ENCODE data around the gene SNAI3. TPM values are rescaled to one million over a fixed set of nuclear protein-coding genes. Genes with fewer than 3 reads are reported as not detected.

The SNAI3 gene
- polyA plus RNA-seq, 1 donor from 2014 or later = not detected

DNA sequence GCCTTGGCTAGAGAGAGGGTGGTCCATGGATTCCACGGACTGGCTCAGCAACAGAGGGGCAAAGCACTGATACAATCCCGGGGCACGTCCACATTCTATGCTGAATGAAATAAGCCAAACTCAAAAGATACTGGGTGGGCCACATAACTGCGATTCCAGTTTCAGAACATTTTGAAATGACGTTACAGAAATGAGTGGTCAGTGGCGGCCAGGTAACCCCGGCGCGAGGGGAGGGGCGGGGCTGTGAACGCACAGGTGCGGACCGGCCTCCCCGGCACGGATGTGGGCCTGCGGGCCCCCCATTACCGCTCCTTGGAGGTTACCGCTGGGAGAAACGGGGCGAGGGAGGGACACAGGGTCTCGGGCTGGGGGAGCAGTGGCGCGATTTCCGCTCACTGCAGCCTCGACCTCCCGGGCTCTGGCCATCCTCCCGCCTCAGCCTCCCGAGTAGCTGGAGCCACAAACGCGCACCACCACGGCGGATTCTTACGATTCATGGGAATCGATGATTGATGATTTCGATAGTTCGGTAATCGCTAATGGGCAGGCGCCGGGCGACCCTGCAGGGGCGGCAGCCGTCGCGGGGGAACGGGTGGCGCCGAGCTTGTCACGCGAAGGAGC, 24.0 kb downstream of the SNAI3 start:
- Histone ChIP-seq H3K27ac (ENCODE audit: low read length) (peak overlapping the region; percentile 94), H2AFZ (ENCODE audit: low read depth, low read length) (no peak overlapping the region)

DNA sequence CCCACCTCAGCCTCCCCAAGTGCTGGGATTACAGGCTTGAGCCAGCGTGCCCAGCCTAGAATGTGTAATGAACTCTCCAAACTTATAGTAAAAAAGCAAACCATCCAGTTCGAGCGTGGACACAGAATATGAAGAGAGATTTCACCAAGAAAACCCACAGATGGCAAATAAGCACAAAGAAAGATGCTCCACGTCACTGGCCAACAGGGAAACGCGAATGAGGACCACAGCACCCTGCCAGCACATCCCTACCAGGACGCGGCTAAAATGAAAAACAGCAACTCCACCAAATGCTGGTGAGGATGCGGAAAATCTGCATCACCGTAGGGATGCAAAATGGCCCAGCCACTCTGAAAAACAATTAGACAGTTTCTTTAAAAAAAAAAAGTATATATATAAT, 24.8 kb downstream of the SNAI3 start:
- no peaks in the 10 kb centered on the region for H3K36me3 ChIP-seq (ENCODE audit: insufficient read depth, low read length)
- H3K4me2 ChIP-seq (ENCODE audit: low read length) = peak overlapping the region; percentile 27
- H3K9me2 ChIP-seq (ENCODE audit: insufficient read depth, low read length) = no peaks in the 10 kb centered on the region
- no peak overlapping the region for H3K9ac ChIP-seq (ENCODE audit: low read length)
- H3K9me3 ChIP-seq (ENCODE audit: low read length) = no peaks in the 10 kb centered on the region
- no peak for TF ChIP-seq TAF1 (IDR thresholded peaks at IDR 0.05; ENCODE audit: low read depth)
- no peak for TF ChIP-seq EP300 (conservative IDR thresholded peaks at IDR 0.05; ENCODE audit: poor library complexity, severe bottlenecking)
- TF ChIP-seq EZH2 (IDR thresholded peaks at IDR 0.05; ENCODE audit: borderline replicate concordance, insufficient read depth, low read length, poor library complexity, severe bottlenecking) = no peak
- TF ChIP-seq SMC3 (conservative IDR thresholded peaks at IDR 0.05; ENCODE audit: poor library complexity) = no peak
- TF ChIP-seq MXI1 (conservative IDR thresholded peaks at IDR 0.05; ENCODE audit: poor library complexity, severe bottlenecking) = no peak
- TF ChIP-seq POLR2AphosphoS5 (IDR thresholded peaks at IDR 0.05) = no peak
- TF ChIP-seq, protein P1, sequence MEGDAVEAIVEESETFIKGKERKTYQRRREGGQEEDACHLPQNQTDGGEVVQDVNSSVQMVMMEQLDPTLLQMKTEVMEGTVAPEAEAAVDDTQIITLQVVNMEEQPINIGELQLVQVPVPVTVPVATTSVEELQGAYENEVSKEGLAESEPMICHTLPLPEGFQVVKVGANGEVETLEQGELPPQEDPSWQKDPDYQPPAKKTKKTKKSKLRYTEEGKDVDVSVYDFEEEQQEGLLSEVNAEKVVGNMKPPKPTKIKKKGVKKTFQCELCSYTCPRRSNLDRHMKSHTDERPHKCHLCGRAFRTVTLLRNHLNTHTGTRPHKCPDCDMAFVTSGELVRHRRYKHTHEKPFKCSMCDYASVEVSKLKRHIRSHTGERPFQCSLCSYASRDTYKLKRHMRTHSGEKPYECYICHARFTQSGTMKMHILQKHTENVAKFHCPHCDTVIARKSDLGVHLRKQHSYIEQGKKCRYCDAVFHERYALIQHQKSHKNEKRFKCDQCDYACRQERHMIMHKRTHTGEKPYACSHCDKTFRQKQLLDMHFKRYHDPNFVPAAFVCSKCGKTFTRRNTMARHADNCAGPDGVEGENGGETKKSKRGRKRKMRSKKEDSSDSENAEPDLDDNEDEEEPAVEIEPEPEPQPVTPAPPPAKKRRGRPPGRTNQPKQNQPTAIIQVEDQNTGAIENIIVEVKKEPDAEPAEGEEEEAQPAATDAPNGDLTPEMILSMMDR (IDR thresholded peaks at IDR 0.05; ENCODE audit: poor library complexity, severe bottlenecking) = no peak
- TF ChIP-seq, protein P2, sequence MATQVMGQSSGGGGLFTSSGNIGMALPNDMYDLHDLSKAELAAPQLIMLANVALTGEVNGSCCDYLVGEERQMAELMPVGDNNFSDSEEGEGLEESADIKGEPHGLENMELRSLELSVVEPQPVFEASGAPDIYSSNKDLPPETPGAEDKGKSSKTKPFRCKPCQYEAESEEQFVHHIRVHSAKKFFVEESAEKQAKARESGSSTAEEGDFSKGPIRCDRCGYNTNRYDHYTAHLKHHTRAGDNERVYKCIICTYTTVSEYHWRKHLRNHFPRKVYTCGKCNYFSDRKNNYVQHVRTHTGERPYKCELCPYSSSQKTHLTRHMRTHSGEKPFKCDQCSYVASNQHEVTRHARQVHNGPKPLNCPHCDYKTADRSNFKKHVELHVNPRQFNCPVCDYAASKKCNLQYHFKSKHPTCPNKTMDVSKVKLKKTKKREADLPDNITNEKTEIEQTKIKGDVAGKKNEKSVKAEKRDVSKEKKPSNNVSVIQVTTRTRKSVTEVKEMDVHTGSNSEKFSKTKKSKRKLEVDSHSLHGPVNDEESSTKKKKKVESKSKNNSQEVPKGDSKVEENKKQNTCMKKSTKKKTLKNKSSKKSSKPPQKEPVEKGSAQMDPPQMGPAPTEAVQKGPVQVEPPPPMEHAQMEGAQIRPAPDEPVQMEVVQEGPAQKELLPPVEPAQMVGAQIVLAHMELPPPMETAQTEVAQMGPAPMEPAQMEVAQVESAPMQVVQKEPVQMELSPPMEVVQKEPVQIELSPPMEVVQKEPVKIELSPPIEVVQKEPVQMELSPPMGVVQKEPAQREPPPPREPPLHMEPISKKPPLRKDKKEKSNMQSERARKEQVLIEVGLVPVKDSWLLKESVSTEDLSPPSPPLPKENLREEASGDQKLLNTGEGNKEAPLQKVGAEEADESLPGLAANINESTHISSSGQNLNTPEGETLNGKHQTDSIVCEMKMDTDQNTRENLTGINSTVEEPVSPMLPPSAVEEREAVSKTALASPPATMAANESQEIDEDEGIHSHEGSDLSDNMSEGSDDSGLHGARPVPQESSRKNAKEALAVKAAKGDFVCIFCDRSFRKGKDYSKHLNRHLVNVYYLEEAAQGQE (IDR thresholded peaks at IDR 0.05; ENCODE audit: borderline replicate concordance) = no peak
- TF ChIP-seq RAD21 (conservative IDR thresholded peaks at IDR 0.05) = no peak
- no peak overlapping the region for H2AFZ ChIP-seq (ENCODE audit: low read depth, low read length)
- no peak overlapping the region for H3K27ac ChIP-seq (ENCODE audit: low read length)
- no peaks in the 10 kb centered on the region for H3F3A ChIP-seq (ENCODE audit: insufficient read depth, low read length, poor library complexity, severe bottlenecking)
- H3K4me3 ChIP-seq (ENCODE audit: low read length) = peak overlapping the region; percentile 94
- H3K27me3 ChIP-seq (ENCODE audit: insufficient read depth, low read depth, low read length) = no peaks in the 10 kb centered on the region
- no peaks in the 10 kb centered on the region for H4K20me1 ChIP-seq (ENCODE audit: insufficient read depth)
- peaks cover 28% of the 10 kb centered on the region for H3K79me2 ChIP-seq (replicated peaks; ENCODE audit: insufficient read depth, low read length)

More for the DNA sequence above, 24.0 kb downstream of the SNAI3 start:
- peak overlapping the region; percentile 94 for H3K4me3 ChIP-seq (ENCODE audit: low read length)
- H3K27me3 ChIP-seq (ENCODE audit: insufficient read depth, low read depth, low read length) = no peaks in the 10 kb centered on the region
- H3K36me3 ChIP-seq (ENCODE audit: insufficient read depth, low read length) = no peaks in the 10 kb centered on the region
- no peaks in the 10 kb centered on the region for H3K9me3 ChIP-seq (ENCODE audit: low read length)
- H3K79me2 ChIP-seq (replicated peaks; ENCODE audit: insufficient read depth, low read length) = peaks cover 28% of the 10 kb centered on the region
- TF ChIP-seq, protein P2 (IDR thresholded peaks at IDR 0.05; ENCODE audit: borderline replicate concordance) = peak; percentile 12
- TF ChIP-seq EZH2 (IDR thresholded peaks at IDR 0.05; ENCODE audit: borderline replicate concordance, insufficient read depth, low read length, poor library complexity, severe bottlenecking) = no peak
- H4K20me1 ChIP-seq (ENCODE audit: insufficient read depth) = no peaks in the 10 kb centered on the region
- H3F3A ChIP-seq (ENCODE audit: insufficient read depth, low read length, poor library complexity, severe bottlenecking) = no peaks in the 10 kb centered on the region
- H3K4me2 ChIP-seq (ENCODE audit: low read length) = peak overlapping the region; percentile 27
- H3K9me2 ChIP-seq (ENCODE audit: insufficient read depth, low read length) = no peaks in the 10 kb centered on the region
- peak overlapping the region; percentile 97 for H3K9ac ChIP-seq (ENCODE audit: low read length)
